Measurements from ENCODE around the gene C4BPA. TPM values are rescaled to one million over a fixed set of nuclear protein-coding genes. Genes with fewer than 3 reads are reported as not detected.

Gene C4BPA
- total and polyA plus RNA-seq, 2 donors = 0.91 to 0.95 TPM

DNA sequence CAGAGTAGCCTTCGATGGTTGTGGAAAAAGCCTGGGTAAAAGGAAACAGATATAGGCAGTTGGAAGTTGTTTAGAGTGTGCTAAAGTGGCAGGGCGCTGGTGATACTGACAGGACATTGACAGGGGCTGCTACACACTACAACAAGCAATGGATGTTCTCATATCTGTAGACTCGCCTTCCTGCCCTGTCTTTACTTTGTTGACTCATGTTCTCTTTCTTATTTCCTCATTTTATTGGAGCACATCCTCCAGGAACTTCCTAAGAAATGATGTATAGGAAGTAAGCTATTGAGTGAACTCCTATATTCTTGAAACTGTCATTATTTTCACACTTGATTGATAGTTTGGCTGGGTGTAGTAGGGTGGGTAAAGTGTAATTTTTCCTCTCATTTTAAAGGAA is 51.0 kb downstream of the C4BPA start:
- WGBS = 63% methylated on average over 3 of the region's 3 CpGs
- DNase-seq (ENCODE audit: extremely low spot score) = no peak

DNA sequence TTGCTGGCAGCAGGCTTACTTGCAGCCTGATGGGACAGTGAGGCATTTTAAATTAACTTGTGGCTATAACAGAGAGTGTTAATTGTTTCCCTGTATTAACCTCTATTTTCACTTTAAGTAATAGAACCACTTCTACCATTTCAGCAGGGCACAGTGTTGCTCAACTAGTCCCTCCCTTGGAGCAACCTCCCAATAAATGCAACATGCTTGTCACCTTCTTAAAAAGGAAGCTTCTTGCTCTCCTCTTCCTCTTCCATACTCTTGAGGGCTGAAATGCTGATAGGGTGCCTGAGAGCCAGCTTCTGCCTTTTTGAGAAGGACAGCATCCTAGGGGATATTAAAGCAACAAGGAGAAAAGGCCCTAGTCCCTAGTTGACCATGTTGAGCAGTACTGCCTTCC is 52.1 kb downstream of the C4BPA start:
- no peak overlapping the region for H3K4me3 ChIP-seq (ENCODE audit: low read depth, low read length)
- H3K27ac ChIP-seq (ENCODE audit: low read depth) = no peak overlapping the region
- no peaks in the 10 kb centered on the region for H3K4me1 ChIP-seq (ENCODE audit: insufficient read depth)
- DNase-seq (ENCODE audit: extremely low spot score) = no peak
- no peaks in the 10 kb centered on the region for H3K36me3 ChIP-seq (ENCODE audit: insufficient read depth)

More for the DNA sequence above, 51.0 kb downstream of the C4BPA start:
- Histone ChIP-seq H3K4me1 (ENCODE audit: insufficient read depth) (no peaks in the 10 kb centered on the region), H3K36me3 (ENCODE audit: insufficient read depth) (no peaks in the 10 kb centered on the region), H3K4me3 (ENCODE audit: low read depth, low read length) (no peak overlapping the region), H3K27ac (ENCODE audit: low read depth) (no peak overlapping the region)

DNA sequence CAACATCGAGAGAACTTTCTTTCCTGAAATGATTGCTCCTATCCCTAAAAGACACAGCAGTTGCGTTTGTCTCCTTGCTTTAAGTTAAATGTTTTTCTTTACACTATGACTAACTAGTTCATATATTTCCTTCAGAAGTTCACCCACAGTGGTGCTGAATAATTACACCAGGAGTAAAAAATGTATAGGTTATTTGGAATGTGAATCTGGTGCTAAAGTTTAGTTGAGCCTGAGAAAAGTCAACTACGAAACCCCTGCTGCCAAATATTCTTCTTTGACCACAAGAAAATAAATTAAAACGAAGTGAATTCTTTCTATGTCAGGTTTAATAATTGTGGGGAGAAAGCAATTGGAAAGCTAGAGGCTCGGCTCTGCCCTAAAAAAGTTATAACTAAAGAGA is 52.8 kb downstream of the C4BPA start:
- H3K27ac ChIP-seq (ENCODE audit: low read depth) = no peak overlapping the region
- no peaks in the 10 kb centered on the region for H3K36me3 ChIP-seq (ENCODE audit: insufficient read depth)
- no peak for DNase-seq (ENCODE audit: extremely low spot score)
- 88% methylated on average over 5 of the region's 5 CpGs for WGBS
- no peaks in the 10 kb centered on the region for H3K4me1 ChIP-seq (ENCODE audit: insufficient read depth)
- no peak overlapping the region for H3K4me3 ChIP-seq (ENCODE audit: low read depth, low read length)

DNA sequence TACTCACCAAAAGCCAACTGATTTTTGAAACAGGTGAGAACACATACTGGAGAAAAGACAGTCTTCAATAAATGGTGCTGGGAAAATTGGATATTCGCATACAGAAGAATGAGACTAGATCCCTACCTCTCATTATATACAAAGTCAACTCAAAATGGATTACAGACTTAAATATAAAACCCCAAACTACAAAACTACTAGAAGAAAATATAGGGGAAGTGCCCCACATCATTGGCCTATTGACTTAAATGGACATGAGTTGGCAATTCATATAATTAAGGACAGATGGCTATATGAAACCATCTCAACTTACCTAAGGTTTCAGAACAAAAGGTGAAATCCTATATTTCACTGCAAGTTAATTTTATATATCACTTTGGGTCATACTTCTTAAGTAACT is 60.1 kb downstream of the C4BPA start:
- Histone ChIP-seq H3K4me3 (ENCODE audit: low read depth, low read length) (no peak overlapping the region), H3K4me1 (ENCODE audit: insufficient read depth) (no peaks in the 10 kb centered on the region), H3K36me3 (ENCODE audit: insufficient read depth) (no peaks in the 10 kb centered on the region), H3K27ac (ENCODE audit: low read depth) (no peak overlapping the region)
- 99% methylated on average over 1 of the region's 1 CpG for WGBS
- no peak for DNase-seq (ENCODE audit: extremely low spot score)

DNA sequence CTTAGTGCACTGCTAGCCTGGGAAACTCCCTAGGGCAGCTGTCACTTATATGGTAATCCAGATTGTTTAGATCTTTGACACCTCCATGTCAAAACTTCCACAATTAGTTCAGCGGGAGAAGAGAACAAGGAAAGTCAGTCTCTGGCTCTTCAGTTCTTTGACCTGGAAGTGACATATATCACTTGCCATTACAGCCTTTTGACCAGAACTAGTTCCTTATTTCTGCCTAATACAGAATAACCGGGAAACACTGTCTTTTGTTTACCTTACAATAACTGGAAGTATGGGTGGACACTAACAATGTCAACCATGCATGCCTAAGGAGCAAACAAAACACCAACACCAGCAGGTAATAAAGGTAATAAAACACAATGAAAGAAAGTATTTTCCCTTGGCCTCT is 68.3 kb downstream of the C4BPA start:
- no peak overlapping the region for H3K4me3 ChIP-seq (ENCODE audit: low read depth, low read length)
- 52% methylated on average over 2 of the region's 2 CpGs for WGBS
- H3K27ac ChIP-seq (ENCODE audit: low read depth) = no peak overlapping the region
- H3K36me3 ChIP-seq (ENCODE audit: insufficient read depth) = no peaks in the 10 kb centered on the region
- no peak for DNase-seq (ENCODE audit: extremely low spot score)
- H3K4me1 ChIP-seq (ENCODE audit: insufficient read depth) = no peaks in the 10 kb centered on the region

DNA sequence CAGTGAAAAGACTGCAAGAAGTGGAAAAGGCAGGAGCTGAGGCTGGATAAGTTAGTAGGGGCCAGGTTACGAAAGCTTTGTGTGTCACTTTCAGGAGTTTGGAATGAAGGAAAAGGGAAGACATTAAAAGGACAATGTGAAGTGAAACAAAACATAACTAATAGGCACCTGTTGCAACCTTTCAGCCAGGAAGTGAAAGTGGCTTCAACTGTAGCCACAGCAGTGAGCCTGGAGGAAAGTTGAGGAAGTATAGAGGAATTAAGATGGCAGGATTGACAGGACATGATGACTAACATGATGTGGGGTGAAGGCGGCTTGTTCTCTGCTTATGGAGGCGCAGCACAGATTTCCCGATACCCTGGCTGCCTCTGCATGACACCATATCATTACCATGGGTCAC is 68.9 kb downstream of the C4BPA start:
- DNase-seq (ENCODE audit: extremely low spot score) = no peak
- Histone ChIP-seq H3K36me3 (ENCODE audit: insufficient read depth) (no peaks in the 10 kb centered on the region), H3K27ac (ENCODE audit: low read depth) (no peak overlapping the region), H3K4me3 (ENCODE audit: low read depth, low read length) (no peak overlapping the region), H3K4me1 (ENCODE audit: insufficient read depth) (no peaks in the 10 kb centered on the region)
- 95% methylated on average over 4 of the region's 4 CpGs for WGBS

- Histone ChIP-seq H3K4me1 (ENCODE audit: insufficient read depth) (no peaks in the 10 kb centered on the region), H3K4me3 (ENCODE audit: low read depth, low read length) (no peak overlapping the region), H3K36me3 (ENCODE audit: insufficient read depth) (no peaks in the 10 kb centered on the region), H3K27ac (ENCODE audit: low read depth) (no peak overlapping the region)
- 77% methylated on average over 4 of the region's 4 CpGs for WGBS
- DNase-seq (ENCODE audit: extremely low spot score) = no peak
Measured at GRCh38 chr1:207173396-207173795, 69.4 kb downstream of the C4BPA start.

GRCh38 chr1:207174913-207175312 is 70.9 kb downstream of the C4BPA start:
- WGBS = 90% methylated on average over 4 of the region's 4 CpGs
- Histone ChIP-seq H3K4me1 (ENCODE audit: insufficient read depth) (no peaks in the 10 kb centered on the region), H3K27ac (ENCODE audit: low read depth) (no peak overlapping the region), H3K4me3 (ENCODE audit: low read depth, low read length) (no peak overlapping the region), H3K36me3 (ENCODE audit: insufficient read depth) (no peaks in the 10 kb centered on the region)
- no peak for DNase-seq (ENCODE audit: extremely low spot score)

- 71% methylated on average over 2 of the region's 2 CpGs for WGBS
- no peak for DNase-seq (ENCODE audit: extremely low spot score)
- H3K27ac ChIP-seq (ENCODE audit: low read depth) = no peak overlapping the region
- H3K36me3 ChIP-seq (ENCODE audit: insufficient read depth) = no peaks in the 10 kb centered on the region
- H3K4me3 ChIP-seq (ENCODE audit: low read depth, low read length) = no peak overlapping the region
- H3K4me1 ChIP-seq (ENCODE audit: insufficient read depth) = no peaks in the 10 kb centered on the region
Measured at GRCh38 chr1:207179036-207179435, 75.0 kb downstream of the C4BPA start.

- no peaks in the 10 kb centered on the region for H3K36me3 ChIP-seq (ENCODE audit: insufficient read depth)
- no peak overlapping the region for H3K27ac ChIP-seq (ENCODE audit: low read depth)
- no peak overlapping the region for H3K4me3 ChIP-seq (ENCODE audit: low read depth, low read length)
- H3K4me1 ChIP-seq (ENCODE audit: insufficient read depth) = no peaks in the 10 kb centered on the region
- no peak for DNase-seq (ENCODE audit: extremely low spot score)
Measured at GRCh38 chr1:207181847-207182246, 77.8 kb downstream of the C4BPA start.

DNA sequence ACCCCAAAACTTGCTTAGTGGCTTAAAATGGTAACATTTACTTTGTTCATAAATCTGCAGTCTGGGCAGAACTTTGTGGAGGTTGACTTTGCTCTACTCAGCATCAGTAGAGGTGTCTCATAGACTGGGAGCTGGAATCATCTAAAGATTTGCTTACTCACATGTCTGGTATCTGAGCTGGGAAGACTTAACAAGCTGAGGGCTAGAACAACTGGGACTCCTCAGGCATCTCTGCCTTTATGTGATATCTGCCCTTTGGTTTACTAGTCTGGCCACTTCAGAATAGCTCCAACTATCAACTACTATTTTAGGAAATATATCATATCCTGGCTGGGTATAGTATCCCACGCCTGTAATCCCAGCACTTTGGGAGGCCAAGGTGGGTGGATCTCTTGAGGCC is 82.5 kb downstream of the C4BPA start:
- 79% methylated on average over 1 of the region's 1 CpG for WGBS
- H3K36me3 ChIP-seq (ENCODE audit: insufficient read depth) = no peaks in the 10 kb centered on the region
- H3K4me1 ChIP-seq (ENCODE audit: insufficient read depth) = no peaks in the 10 kb centered on the region
- H3K27ac ChIP-seq (ENCODE audit: low read depth) = no peak overlapping the region
- H3K4me3 ChIP-seq (ENCODE audit: low read depth, low read length) = no peak overlapping the region
- no peak for DNase-seq (ENCODE audit: extremely low spot score)

DNA sequence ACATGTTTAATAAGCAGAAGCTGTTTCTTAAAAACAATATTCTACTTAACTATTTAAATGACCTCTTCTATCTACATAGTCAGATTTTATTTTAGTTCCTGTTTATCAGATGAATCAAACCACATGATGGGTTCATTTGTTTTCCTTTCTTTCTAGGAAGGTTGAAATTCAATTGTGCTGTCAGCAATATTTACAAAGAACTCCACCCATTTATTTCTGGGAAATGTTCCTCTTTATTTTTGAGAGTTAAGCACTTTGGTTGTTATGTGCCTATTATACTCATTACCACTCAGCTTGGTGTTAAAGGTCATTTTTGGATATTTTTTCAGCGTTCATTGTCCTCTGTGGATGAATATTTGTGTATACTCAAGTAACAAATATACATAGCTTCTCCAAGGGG is 84.9 kb downstream of the C4BPA start:
- no peak for DNase-seq (ENCODE audit: extremely low spot score)
- Histone ChIP-seq H3K36me3 (ENCODE audit: insufficient read depth) (no peaks in the 10 kb centered on the region), H3K4me3 (ENCODE audit: low read depth, low read length) (no peak overlapping the region), H3K4me1 (ENCODE audit: insufficient read depth) (no peaks in the 10 kb centered on the region), H3K27ac (ENCODE audit: low read depth) (no peak overlapping the region)
- 55% methylated on average over 1 of the region's 1 CpG for whole genome bisulfite sequencing

- no peak overlapping the region for H3K27ac ChIP-seq (ENCODE audit: low read depth)
- no peak for DNase-seq (ENCODE audit: extremely low spot score)
- H3K4me3 ChIP-seq (ENCODE audit: low read depth, low read length) = no peak overlapping the region
- H3K4me1 ChIP-seq (ENCODE audit: insufficient read depth) = no peaks in the 10 kb centered on the region
- no peaks in the 10 kb centered on the region for H3K36me3 ChIP-seq (ENCODE audit: insufficient read depth)
Measured at GRCh38 chr1:207191061-207191460, 87.0 kb downstream of the C4BPA start.

GRCh38 chr1:207191776-207192175 is 87.7 kb downstream of the C4BPA start:
- no peak for DNase-seq (ENCODE audit: extremely low spot score)
- no peaks in the 10 kb centered on the region for H3K36me3 ChIP-seq (ENCODE audit: insufficient read depth)
- WGBS = 89% methylated on average over 3 of the region's 3 CpGs
- no peaks in the 10 kb centered on the region for H3K4me1 ChIP-seq (ENCODE audit: insufficient read depth)
- H3K4me3 ChIP-seq (ENCODE audit: low read depth, low read length) = no peak overlapping the region
- no peak overlapping the region for H3K27ac ChIP-seq (ENCODE audit: low read depth)

GRCh38 chr1:207194197-207194596 is 90.2 kb downstream of the C4BPA start:
- H3K4me3 ChIP-seq (ENCODE audit: low read depth, low read length) = no peak overlapping the region
- no peaks in the 10 kb centered on the region for H3K36me3 ChIP-seq (ENCODE audit: insufficient read depth)
- WGBS = 93% methylated on average over 1 of the region's 1 CpG
- no peak overlapping the region for H3K27ac ChIP-seq (ENCODE audit: low read depth)
- H3K4me1 ChIP-seq (ENCODE audit: insufficient read depth) = no peaks in the 10 kb centered on the region
- DNase-seq (ENCODE audit: extremely low spot score) = no peak
